GM12892 (cell line): ENCODE data around the gene MTHFD2.

Experiments used
- POLR2A ChIP-seq: IDR thresholded peaks from 2 replicates; pipeline ENCODE4 v1.6.1; 2011; ENCODE audit warnings: low read depth, low read length, control low read depth
- POLR2AphosphoS5 ChIP-seq: IDR thresholded peaks from 2 replicates; pipeline ENCODE4 v1.6.1; 2011; ENCODE audit warnings: low read depth, low read length, control low read depth

DNA sequence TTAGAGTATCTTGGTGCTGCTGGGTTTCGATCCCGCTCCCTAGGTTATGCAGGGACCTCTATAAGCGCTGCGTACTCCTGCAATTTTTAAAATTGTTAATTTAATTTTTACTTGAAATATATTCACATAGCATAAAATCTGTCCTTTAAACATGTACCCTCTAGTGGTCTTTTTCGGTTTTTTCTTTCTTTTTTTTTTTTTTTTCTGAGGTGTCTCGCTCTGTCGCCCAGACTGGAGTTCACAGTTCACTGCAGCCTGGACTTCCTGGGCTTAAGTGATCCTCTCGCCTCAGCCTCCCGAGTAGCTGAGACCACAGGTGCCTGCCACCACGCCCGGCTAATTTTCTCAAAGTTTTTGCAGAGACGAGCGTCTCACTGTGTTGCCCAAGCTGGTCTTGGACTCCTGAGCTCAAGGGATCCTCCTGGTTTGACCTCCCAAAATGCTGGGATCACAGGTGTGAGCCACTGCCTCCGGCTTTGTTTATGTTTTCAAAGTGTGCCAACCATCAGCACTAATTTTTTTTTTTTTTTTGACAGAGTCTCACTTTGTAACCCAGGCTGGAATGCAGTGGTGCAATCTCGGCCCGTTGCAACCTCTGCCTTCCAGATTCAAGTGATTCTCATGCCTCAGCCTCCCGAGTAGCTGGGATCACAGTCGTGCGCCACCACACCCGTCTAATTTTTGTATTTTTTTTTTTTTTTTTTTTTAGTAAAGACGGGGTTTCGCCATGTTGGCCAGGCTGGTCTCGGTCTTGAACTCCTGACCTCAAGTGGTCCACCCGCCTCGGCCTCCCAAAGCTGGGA lies 19.2 kb upstream of the MTHFD2 start:
- TF ChIP-seq POLR2A (no peak), POLR2AphosphoS5 (no peak)
